ENCODE measurements around the gene WBP1. TPM values are rescaled to one million over a fixed set of nuclear protein-coding genes. Genes with fewer than 3 reads are reported as not detected.
"Not testable (repeated sequence)": the region's sequence is repeated elsewhere in the genome, so short reads cannot be mapped to it uniquely, and the experiment has no call there.

Gene WBP1
- total RNA-seq, 4 donors from 2014 or later = 40.7 to 121 (median 47.0) TPM

- peak in 1 of 2 donors; percentile 70 for DNase-seq (ENCODE audit: low spot score in 2 of 2)
Measured at GRCh38 chr2:74439803-74440377, 18.3 kb upstream of the WBP1 start.

DNA sequence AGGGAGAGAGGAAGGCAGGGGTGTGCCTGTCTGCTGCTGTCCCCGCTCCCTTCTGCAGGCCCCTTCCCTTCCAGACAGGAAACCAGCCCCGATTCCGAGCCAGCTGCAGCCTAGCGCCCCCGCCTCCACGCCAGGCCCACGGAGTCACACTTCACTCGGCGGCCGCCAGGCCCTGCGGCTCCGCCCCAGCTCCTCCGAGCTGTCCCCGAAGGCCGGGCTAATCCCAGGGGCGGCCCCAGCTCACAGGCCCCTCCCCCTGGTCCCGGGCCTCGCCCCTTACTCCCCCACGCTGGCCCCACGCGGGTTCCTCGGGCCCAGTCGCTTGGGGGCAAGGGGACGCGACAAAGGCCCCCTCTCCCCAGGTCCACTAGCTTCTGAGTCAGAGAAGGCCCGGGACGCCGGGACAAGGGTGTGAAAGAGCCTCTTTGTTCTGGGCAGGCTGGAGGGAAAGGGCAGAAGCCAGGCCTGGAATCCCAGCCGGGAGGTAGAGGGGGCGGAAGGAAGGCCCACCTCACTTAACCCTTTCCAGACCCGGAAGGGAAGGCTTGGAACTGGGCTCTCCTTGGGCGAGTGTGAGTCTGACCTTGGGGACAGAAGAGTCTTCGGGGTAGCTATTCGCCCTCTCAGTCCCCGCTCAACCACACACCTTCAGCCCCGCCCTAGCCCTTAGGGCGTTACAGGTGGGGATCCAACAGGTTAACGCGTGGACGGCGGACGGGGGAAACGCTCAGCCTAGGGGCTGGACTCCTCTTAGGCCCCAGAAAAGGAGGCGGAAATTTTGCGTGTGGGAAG, 17.7 kb upstream of the WBP1 start:
- no peaks in the 10 kb centered on the region for H3K27me3 ChIP-seq
- no peaks in the 10 kb centered on the region for H3K9me3 ChIP-seq
- peak in 1 of 2 donors; percentile 90 for DNase-seq (ENCODE audit: low spot score in 2 of 2)
- H3K4me1 ChIP-seq = peaks cover 32% of the 10 kb centered on the region
- TF ChIP-seq POLR2AphosphoS5 (IDR thresholded peaks at IDR 0.05) (no peak), EP300 (IDR thresholded peaks at IDR 0.05) (no peak)
- TF ChIP-seq, protein P1, sequence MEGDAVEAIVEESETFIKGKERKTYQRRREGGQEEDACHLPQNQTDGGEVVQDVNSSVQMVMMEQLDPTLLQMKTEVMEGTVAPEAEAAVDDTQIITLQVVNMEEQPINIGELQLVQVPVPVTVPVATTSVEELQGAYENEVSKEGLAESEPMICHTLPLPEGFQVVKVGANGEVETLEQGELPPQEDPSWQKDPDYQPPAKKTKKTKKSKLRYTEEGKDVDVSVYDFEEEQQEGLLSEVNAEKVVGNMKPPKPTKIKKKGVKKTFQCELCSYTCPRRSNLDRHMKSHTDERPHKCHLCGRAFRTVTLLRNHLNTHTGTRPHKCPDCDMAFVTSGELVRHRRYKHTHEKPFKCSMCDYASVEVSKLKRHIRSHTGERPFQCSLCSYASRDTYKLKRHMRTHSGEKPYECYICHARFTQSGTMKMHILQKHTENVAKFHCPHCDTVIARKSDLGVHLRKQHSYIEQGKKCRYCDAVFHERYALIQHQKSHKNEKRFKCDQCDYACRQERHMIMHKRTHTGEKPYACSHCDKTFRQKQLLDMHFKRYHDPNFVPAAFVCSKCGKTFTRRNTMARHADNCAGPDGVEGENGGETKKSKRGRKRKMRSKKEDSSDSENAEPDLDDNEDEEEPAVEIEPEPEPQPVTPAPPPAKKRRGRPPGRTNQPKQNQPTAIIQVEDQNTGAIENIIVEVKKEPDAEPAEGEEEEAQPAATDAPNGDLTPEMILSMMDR (IDR thresholded peaks at IDR 0.05) = peak in 1 of 2 donors; percentile 12
- peak overlapping the region; percentile 84 for H3K27ac ChIP-seq
- WGBS = 12% methylated on average over 12 of the region's 45 CpGs
- peak overlapping the region; percentile 65 for H3K4me3 ChIP-seq
- no peaks in the 10 kb centered on the region for H3K36me3 ChIP-seq

More at GRCh38 chr2:74439803-74440377, 18.3 kb upstream of the WBP1 start:
- no peaks in the 10 kb centered on the region for H3K36me3 ChIP-seq
- H3K9me3 ChIP-seq = no peaks in the 10 kb centered on the region
- peak overlapping the region; percentile 84 for H3K27ac ChIP-seq
- 27% methylated on average over 14 of the region's 14 CpGs for WGBS
- H3K4me1 ChIP-seq = peaks cover 32% of the 10 kb centered on the region
- TF ChIP-seq POLR2AphosphoS5 (IDR thresholded peaks at IDR 0.05) (no peak), POLR2A (IDR thresholded peaks at IDR 0.05) (no peak), EP300 (IDR thresholded peaks at IDR 0.05) (no peak)
- TF ChIP-seq, protein P1 (IDR thresholded peaks at IDR 0.05) = no peak
- H3K4me3 ChIP-seq = peak overlapping the region; percentile 65
- H3K27me3 ChIP-seq = no peaks in the 10 kb centered on the region

- WGBS = 28% methylated on average over 6 of the region's 33 CpGs
- H3K27ac ChIP-seq = peak overlapping the region; percentile 84
- no peaks in the 10 kb centered on the region for H3K9me3 ChIP-seq
- H3K4me3 ChIP-seq = peak overlapping the region; percentile 65
- no peaks in the 10 kb centered on the region for H3K36me3 ChIP-seq
- peak in 1 of 2 donors; percentile 74 for DNase-seq (ENCODE audit: low spot score in 2 of 2)
- TF ChIP-seq EP300 (IDR thresholded peaks at IDR 0.05) (no peak), POLR2A (IDR thresholded peaks at IDR 0.05) (no peak), POLR2AphosphoS5 (IDR thresholded peaks at IDR 0.05) (no peak)
- TF ChIP-seq, protein P1 (IDR thresholded peaks at IDR 0.05) = no peak
- H3K4me1 ChIP-seq = peaks cover 32% of the 10 kb centered on the region
- H3K27me3 ChIP-seq = no peaks in the 10 kb centered on the region
Measured at GRCh38 chr2:74441170-74441689, 17.0 kb upstream of the WBP1 start.

DNA sequence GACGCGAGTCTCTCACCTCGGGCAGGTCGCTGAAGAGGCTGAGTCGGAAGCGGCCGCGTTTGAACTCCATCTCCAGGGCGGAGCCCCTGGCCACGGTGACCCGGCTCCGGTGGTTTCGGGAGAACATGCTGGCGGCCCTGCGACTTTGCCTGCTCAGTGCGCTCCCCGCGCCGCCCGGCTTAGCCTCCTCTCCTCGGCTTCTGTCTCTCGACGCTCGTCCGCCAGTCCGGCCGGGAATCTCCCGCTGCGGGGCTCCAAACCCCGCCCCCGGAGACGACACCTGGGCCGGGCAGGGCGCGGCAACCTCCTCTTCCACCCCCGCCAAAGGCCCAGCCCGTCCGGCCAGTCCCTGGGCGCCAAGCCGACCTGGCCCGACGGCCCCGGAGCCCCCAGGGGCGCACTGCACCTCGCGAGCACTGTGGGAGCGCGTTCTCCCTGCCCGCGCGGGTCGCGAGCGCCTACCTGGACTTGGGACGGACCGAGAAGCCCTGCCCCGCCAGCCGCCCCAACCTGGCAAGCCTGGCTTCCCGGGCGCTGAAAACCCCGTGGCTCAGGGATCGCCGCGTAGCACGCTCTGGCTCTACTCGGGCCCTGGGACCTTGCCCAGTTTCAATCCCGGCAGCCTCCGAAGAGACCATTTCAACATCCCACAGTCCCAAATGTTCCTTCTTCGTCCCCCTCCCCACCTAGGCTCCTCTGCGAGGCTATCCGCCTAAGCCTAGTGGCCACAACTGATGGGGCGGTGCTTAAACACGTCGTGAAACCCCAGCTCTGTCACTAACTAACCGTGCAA, 16.4 kb upstream of the WBP1 start, which contains the start of gene RTKN:
Gene RTKN (minus strand): TSS at position 248 of the 793 bp plus-strand sequence. CDS start 121 bp downstream, at position 127.
- no peak for TF ChIP-seq EP300 (IDR thresholded peaks at IDR 0.05)
- peak in 1 of 3 donors; percentile 28 for TF ChIP-seq POLR2AphosphoS5 (IDR thresholded peaks at IDR 0.05)
- Histone ChIP-seq H3K4me1 (peaks cover 32% of the 10 kb centered on the region), H3K36me3 (no peaks in the 10 kb centered on the region), H3K27me3 (no peaks in the 10 kb centered on the region), H3K9me3 (no peaks in the 10 kb centered on the region), H3K4me3 (peak within 1 kb of the TSS; percentile 65), H3K27ac (peak within 1 kb of the TSS; percentile 84)
- peak in 1 of 2 donors; percentile 76 for DNase-seq (ENCODE audit: low spot score in 2 of 2)
- WGBS = 21% methylated on average over 21 of the region's 75 CpGs

DNA sequence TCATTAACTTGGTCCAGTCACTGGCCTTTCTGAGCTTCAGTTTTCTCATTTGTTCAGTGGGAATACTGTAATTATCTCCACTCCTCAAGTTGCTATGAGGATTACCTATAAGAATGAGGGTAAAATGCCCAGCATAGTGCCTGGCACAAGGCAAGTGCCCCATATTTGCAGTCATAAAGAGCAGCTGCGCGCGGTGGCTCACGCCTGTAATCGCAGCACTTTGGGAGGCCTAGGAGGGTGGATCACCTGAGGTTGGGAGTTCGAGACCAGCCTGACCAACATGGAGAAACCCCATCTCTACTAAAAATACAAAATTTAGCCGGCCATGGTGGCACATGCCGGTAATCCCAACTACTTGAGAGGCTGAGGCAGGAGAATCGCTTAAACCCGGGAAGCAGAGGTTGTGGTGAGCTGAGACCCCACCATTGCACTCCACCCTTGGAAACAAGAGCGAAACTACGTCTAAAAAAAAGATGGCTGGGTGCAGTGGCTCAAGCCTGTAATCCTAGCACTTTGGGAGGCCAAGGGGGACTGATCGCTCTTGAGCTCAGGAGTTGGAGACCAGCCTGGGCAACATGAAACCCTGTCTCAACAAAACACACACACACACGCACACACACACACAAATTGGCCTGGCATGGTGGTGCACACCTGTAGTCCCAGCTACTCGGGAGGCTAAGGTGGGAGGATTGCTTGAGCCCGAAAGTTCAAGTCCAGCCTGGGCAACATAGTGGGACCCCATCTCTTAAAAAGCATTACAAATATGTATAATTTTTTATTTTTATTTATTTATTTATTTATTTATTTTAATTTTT, 15.5 kb upstream of the WBP1 start:
- peak overlapping the region; percentile 65 for H3K4me3 ChIP-seq
- H3K36me3 ChIP-seq = not testable (repeated sequence)

More for the DNA sequence above, 15.5 kb upstream of the WBP1 start:
- peaks cover 32% of the 10 kb centered on the region for H3K4me1 ChIP-seq
- not testable (repeated sequence) for H3K27me3 ChIP-seq, H3K9me3 ChIP-seq
- H3K27ac ChIP-seq = peak overlapping the region; percentile 84
- peak in 1 of 2 donors; percentile 55 for DNase-seq (ENCODE audit: low spot score in 2 of 2)
- 84% methylated on average over 16 of the region's 16 CpGs for WGBS

Measured in suprapubic skin (tissue), 4 donors.